HepG2 (cell line): Measurements from ENCODE around the gene GPR107. TPM values are rescaled to one million over a fixed set of nuclear protein-coding genes. Genes with fewer than 3 reads are reported as not detected.

ENCODE experiments used
- HES4 ChIP-seq: sonication (generic); formaldehyde crosslinking; IDR thresholded peaks from 2 replicates; pipeline ENCODE4 v1.9.0; 2021; ENCODE audit warnings: mild to moderate bottlenecking, missing genetic modification reagents, borderline replicate concordance
- TEF ChIP-seq: sonication (generic); formaldehyde crosslinking; IDR thresholded peaks from 2 replicates; pipeline ENCODE4 v1.5.0; 2020; ENCODE audit warnings: missing genetic modification reagents
- ZNF142 ChIP-seq: sonication (generic); formaldehyde crosslinking; IDR thresholded peaks from 2 replicates; pipeline ENCODE4 v1.4.0; 2020; ENCODE audit warnings: missing genetic modification reagents
- polyA plus RNA-seq, 8 experiments: library from polyadenylated mRNA; depleted of rRNA in 3 of 8; stranded (reverse) in 7 of 8; unstranded in 1 of 8; fragments of >200 nt; fragmentation: Illumina TruSeq in 4 of 8; extraction: Trizol in 4 of 8; gene quantifications; 2 replicates each; pipeline versions ENCODE4 v1.2.1 to v1.2.3, GENCODE V29; 2011 to 2016; ENCODE audit warnings: low read depth in 4 of 8, missing spikeins in 1 of 8, mixed read lengths in 1 of 8; ENCODE audit not compliant: insufficient read depth in 1 of 8
- total RNA-seq, 5 experiments: library from RNA; depleted of rRNA; stranded (reverse); fragments of >200 nt; fragmentation: Illumina TruSeq; extraction: Trizol; gene quantifications; 2 replicates each; pipeline ENCODE4 v1.2.3, GENCODE V29; 2016; ENCODE audit warnings: low read depth in 1 of 5

The GPR107 gene
- total and polyA plus RNA-seq, 2 of the 13 experiments (the other 11 are each of a cell fraction or from before 2014, with no cell fraction given) = 22.5 to 24.4 TPM

- TF ChIP-seq ZNF142 (0 out of 2 replicates have a peak, but pooled peaks have one; percentile 18), TEF (CRISPR knock-in tag) (0 out of 2 replicates have a peak, but pooled peaks have one; percentile 35), HES4 (peak; percentile 22; the same call in 1 of the 2 replicates)
Measured at GRCh38 chr9:130042406-130042884, 11.3 kb upstream of the GPR107 start (continued).
